GM18867 (cell line): ENCODE measurements around the gene PRR30.
A peak's percentile ranks its signal among the peaks of the same experiment; 100 is the strongest.
"Not testable (repeated sequence)": the region's sequence is repeated elsewhere in the genome, so short reads cannot be mapped to it uniquely, and the experiment has no call there.

Source experiments
- ATAC-seq: cut with Tn5 transposase; IDR thresholded peaks from one replicate; pipeline ENCODE4 v1.9.1; 2021; ENCODE audit warnings: mild to moderate bottlenecking, moderate library complexity; ENCODE audit not compliant: unreplicated experiment

Gene PRR30

GRCh38 chr2:27130396-27130795, 8.8 kb downstream of the PRR30 start:
- no peak for ATAC-seq

- ATAC-seq: no peak
Observed at GRCh38 chr2:27128668-27129571, 10.3 kb downstream of the PRR30 start.

GRCh38 chr2:27127883-27128667, 11.1 kb downstream of the PRR30 start:
- ATAC-seq: no peak

GRCh38 chr2:27126252-27126710, 12.9 kb downstream of the PRR30 start:
- ATAC-seq: no peak

GRCh38 chr2:27125104-27125503, 14.1 kb downstream of the PRR30 start:
- ATAC-seq: no peak

GRCh38 chr2:27123302-27124150, 15.7 kb downstream of the PRR30 start, which contains the start of gene ABHD1:
Gene ABHD1, plus strand, starts transcription at chr2:27123815. Its CDS starts 134 bp downstream, at chr2:27123949.
- peak; percentile 66 for ATAC-seq

DNA sequence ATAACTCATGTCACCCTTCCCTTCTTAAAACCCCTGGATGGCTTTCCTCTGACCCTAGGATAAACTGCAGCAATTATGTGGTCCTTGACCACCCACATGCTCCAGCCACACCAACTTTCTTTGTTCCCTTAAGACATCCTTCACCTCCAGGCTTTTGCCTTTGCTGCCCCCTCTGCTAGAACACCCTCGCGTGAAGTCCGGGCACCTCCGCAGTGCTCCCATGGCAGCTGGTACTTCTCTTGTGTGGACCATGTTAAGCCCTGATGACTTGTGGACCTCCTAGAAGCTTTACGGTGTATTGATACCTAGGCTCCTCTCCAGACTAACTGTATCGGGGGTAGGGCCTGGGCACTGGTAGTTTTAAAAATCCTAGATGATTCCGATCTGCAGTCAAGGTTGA, 16.4 kb downstream of the PRR30 start:
- no peak for ATAC-seq

GRCh38 chr2:27121906-27122305, 17.3 kb downstream of the PRR30 start:
- no peak for ATAC-seq

DNA sequence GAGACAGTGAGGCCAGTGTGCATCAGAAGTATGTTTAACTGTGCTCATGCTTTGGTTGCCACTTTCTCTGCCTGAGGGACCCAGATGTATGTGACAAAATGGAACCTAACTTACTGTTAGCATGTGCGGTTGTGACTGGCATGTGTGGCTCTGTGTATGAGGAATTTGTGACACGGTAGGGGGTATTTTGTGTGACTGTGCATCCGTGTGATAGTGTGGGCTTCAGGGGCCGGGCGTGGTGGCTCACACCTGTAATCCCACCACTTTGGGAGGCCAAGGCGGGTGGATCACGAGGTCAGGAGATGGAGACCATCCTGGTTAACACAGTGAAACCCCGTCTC, 19.9 kb downstream of the PRR30 start:
- not testable (repeated sequence) for ATAC-seq

DNA sequence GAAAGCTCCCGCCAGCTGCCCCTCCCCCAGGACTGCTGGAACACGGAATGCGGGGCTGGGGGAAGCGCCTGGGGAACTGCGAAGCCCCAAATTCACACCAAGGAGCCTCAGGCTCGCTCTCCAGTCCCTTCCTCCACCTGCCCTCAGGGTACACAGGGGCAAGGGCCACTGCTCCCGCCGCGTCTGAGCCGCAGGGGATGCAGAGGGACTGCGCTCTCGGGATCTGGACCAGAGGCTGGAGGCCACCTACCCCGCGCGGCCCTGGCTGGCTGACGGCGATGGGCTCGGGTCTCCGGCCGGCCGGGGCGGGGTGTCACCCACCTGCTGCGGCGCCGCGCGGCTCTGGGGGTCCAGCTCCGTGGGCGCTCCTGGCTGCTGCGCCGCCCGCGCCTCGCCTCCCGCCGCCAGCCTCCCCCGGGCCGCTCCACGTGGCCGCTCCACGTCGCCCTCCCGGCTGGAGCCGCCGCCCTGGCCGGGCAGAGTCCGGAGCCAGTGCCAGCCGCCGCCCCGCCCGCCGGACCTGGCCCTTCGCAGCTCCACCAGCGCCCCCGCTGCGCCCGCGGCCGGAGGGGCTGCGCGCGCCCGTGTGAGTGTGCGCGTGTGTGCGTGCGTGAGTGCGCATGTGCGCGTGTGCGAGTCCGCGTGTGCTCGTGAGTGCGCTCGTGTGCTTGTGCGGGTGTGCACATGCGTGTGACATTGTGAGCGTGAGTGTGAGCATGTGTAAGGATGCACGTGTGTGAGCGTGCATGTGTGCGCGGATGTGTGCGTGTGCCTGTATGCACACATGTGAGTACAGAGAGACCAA, 20.5 kb downstream of the PRR30 start, which contains the start of gene CGREF1:
Gene CGREF1 (minus strand): TSS at position 604 of the 805 bp plus-strand sequence. CDS start 14,762 bp downstream, outside the sequence.
- no peak for ATAC-seq

DNA sequence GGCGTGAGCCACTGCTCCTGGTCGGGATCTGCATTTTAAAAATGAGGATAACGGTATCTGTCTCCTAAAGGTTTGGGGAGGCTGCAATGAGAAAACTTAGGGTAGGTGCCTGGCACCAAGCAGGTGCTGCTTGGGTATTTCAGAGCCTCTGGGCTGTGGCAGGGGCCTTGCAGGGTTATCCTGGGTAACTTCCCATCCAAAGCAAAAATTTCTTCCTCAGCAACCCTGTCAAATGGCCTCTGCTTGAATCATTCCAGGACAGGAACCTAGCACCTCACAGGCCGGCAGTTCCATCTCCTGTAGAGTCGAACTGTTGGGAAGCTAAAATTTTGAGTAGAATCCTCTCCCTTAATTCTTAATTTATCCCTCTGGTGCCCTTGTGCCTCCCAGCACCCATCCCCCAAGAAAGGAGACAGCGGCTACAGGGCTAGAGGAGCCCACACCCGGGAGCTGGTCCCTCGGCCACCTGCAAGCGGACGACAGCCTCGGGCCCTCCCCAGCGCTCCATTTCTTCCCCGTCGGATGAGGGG, 21.1 kb downstream of the PRR30 start:
- ATAC-seq: no peak

GRCh38 chr2:27115519-27115918, 23.7 kb downstream of the PRR30 start:
- no peak for ATAC-seq

GRCh38 chr2:27111392-27112078, 27.7 kb downstream of the PRR30 start:
- not testable (repeated sequence) for ATAC-seq

DNA sequence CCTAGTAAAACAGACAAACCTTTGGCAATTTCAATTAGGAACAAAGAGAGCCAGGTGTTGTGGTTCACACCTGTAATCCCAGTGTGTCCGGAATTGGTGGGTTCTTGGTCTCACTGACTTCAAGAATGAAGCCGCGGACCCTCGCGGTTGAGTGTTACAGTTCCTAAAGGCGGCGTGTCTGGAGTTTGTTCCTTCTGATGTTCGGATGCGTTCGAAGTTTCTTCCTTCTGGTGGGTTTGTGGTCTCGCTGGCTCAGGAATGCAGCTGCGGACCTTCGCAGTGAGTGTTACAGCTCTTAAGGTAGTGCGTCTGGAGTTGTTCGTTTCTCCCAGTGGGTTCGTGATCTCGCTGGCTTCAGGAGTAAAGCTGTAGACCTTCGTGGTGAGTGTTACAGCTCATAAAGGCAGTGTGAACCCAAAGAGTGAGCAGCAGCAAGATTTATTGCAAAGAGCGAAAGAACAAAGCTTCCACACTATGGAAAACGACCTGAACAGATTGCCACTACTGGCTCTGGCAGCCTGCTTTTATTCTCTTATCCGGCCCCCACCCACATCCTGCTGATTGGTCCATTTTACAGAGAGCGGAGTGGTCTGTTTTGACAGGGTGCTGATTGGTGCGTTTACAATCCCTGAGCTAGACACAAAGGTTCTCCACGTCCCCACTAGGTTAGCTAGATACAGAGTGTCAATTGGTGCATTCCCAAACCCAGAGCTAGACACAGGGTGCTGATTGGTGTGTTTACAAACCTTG, 28.4 kb downstream of the PRR30 start:
- not testable (repeated sequence) for ATAC-seq

GRCh38 chr2:27109083-27109482, 30.1 kb downstream of the PRR30 start:
- ATAC-seq: no peak

DNA sequence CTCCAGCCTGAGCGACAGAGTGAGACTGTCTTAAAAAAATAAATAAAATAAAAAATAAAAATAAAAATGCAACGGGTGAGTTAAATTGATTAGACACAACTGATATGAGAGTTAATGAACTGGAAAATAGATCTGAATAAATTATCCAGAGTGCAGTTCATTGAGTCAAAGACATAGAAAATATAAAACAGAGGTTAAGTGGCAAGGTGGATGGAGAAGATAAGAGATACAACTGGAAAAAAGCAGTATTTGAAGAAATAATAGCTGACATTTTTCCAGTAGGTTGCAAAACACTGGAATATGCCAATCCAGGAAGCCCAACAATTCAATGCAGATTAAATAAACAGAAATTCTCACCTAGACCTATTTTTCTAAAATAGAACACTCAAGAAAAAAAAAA, 31.0 kb downstream of the PRR30 start:
- ATAC-seq: no peak

DNA sequence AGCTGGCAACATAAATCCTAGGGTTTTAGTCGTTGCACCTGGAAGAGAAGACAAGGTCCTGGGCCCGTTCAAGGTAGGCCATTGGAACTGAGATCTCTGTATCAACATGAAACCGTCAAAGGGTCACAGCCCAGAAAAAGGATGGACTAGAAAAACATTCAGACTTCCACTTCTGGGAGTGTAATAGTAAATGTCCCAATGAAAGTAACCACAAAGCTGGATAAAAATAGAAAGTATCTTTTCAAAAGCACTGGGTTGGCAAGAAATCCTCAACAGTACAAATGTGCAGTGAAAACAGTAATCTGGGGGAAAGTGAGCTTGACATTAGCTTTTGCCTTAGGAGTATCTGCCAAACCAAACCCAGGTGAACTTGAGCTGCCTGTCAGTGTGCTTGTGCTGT, 33.2 kb downstream of the PRR30 start:
- no peak for ATAC-seq

- no peak for ATAC-seq
Observed at GRCh38 chr2:27102329-27102728, 36.9 kb downstream of the PRR30 start.
